Activated CD4-positive, alpha-beta T cell treated with anti-CD3 and anti-CD28 coated beads, Interleukin-2, Interleukin-4, amounts not matched to agents 100 ng/mL and 50 ng/mL, durations not matched to agents 16 hours and 8 hours (primary cell): Measurements from ENCODE around the gene ABCA3.
A peak's percentile ranks its signal among the peaks of the same experiment; 100 is the strongest.

Experiments used
- DNase-seq: peaks from one replicate; pipeline ENCODE4 v3.0.0-alpha.2; 2020; ENCODE audit warnings: low spot score

The ABCA3 gene

GRCh38 chr16:2308089-2308962 lies 32.2 kb downstream of the ABCA3 start:
- DNase-seq: no peak

GRCh38 chr16:2299915-2300192 lies 40.7 kb downstream of the ABCA3 start:
- no peak for DNase-seq

DNA sequence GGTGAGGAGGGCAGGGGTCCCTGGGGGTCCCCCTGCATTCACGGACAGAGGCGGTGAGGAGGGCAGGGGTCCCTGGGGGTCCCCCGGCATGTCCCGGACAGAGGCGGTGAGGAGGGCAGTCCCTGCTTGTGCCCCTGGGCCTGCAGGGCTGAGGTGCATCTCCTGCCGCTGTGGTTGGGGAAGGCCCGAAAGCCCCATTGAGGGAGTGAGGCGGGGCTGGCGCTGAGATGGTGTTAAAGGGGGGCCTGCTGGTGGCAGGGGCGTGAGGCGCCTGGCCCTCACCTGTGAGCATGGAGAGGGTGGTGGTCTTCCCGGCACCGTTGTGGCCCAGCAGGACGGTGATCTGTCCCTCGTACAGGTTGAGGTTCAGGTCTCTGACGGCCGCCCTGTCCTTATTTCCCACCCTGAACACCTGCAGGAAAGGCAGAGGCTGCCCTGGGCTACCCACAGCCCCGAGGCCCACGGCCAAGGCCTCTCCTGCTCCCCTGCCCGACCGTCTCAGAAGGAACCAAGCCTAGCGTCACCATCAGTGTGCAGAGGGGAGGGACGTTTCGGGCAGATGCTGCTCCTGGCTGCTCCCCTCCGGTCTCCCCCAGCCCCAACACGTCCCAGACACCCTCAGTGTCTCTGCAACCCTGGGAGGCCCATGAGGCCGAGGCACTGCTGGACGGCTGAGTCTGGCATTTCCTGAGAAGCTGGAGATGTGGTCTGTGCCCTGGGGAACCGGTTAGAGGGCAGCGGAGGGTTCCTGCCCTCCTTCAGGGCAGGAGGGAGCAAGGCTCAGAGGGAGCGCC lies 41.2 kb downstream of the ABCA3 start:
- DNase-seq: no peak

- DNase-seq: no peak
Measured at GRCh38 chr16:2298621-2299020, 41.9 kb downstream of the ABCA3 start.

- no peak for DNase-seq
Measured at GRCh38 chr16:2297506-2297860, 43.0 kb downstream of the ABCA3 start.

GRCh38 chr16:2296661-2297505 lies 43.6 kb downstream of the ABCA3 start:
- peak; percentile 15 for DNase-seq

GRCh38 chr16:2295056-2295798 lies 45.3 kb downstream of the ABCA3 start:
- DNase-seq: no peak

GRCh38 chr16:2292221-2292620 lies 48.3 kb downstream of the ABCA3 start:
- no peak for DNase-seq

- DNase-seq: no peak
Measured at GRCh38 chr16:2289282-2289681, 51.2 kb downstream of the ABCA3 start.

DNA sequence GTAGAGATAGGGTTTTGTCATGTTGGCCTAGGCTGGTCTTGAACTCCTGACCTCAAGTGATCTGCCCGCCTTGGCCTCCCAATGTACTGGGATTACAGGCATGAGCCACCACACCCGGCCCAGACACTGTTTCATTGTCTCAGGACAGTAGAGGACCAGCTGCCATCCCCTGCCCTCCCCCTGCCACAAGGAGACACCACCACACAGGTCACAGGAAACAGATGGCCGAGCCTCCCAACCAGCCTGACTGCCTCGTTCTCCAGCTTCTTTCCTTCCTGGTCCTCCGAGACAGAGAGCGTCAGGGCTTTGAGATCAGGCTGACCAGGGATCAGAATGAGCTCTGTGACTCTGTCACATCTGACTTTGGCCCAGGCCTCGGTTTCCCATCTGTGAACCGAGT lies 51.8 kb downstream of the ABCA3 start:
- DNase-seq: no peak

DNA sequence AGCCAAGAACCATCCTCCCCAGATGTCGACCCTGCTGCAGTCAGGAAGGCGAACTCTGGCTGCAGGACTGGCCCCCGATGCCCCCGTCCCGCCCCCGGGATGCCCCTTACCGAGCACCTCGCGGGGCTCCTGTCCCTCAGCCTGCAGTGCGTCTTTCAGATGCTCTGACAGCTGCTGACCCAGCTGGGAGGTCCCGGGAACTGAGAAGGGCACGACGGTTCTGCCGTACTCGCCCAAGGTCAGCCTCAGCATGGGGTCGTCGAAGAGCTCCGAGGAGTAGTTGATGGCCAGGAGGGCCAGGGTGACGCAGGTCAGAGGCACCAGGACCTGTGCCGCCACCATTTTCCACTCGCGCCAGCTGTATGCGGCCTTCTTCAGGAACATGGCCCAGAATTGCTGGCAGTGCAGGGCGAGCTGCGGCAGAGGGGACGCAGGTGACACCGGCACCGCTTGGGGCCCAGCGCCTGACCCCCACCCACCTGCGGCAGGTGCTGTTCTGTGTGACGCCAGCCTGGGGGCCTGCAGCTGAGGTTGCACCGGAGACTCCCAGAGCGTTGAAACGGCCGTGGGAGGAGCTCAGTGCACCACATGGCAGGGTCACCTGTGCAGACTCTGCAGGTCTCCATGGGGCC lies 52.5 kb downstream of the ABCA3 start:
- no peak for DNase-seq

DNA sequence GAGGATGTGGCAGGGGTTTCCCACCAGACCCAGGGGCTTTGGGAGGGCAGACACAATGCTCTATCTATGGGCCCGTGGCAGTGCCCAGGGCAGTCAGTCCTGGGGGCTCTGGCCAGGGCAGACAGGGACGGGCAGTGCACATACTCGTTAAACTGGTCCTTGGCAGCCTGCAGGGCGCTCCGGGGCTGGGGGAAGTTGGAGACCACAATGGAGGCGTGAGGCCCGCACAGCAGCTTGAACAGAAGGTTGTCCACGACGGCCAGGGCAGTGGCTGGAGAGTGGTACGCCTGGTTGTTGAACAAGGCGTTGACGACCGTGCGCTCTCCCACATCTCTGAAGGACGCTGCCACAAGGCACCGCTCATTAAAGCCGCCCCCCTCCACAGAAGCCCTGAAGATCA lies 54.0 kb downstream of the ABCA3 start:
- no peak for DNase-seq

GRCh38 chr16:2285731-2286191 lies 54.8 kb downstream of the ABCA3 start:
- DNase-seq: no peak

DNA sequence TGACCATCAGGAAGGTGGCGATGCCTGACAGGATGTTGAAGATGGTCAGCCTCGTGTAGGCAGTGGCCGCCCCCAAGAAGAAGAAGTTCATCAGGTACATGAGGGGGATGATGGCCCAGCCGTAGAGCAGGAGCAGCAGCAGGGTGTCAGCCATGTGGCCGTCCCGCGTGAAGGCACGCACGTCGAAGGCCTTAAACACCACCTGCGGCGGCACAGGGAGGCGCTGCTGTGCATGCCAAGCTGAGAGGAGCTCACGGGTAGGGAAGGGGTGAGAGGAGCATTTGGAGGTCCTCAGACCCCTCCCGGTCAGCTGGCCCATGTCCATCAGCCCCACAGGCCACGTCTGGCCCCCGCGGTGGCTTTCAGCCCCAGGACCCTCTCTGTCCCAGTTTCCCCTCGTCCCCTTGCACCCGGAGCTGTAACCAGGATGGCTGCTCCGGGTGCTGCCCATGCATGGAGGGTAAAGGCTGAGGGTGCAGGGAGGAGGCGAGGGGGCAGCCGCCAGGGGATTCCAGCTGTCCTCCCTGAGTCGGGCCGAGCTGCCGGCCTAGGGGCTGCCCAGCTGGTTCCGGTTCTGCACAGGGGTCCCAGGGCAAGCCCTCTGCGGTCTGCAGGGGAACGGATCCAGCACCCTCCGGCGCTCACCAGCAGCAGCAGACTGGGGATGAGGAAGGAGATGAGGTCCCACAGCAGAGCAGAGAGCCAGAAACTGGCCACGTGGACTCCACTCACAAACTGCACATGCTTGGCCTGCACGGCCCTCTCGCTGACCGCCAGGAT lies 55.5 kb downstream of the ABCA3 start:
- no peak for DNase-seq

- DNase-seq: no peak
Measured at GRCh38 chr16:2284001-2284770, 56.3 kb downstream of the ABCA3 start.

DNA sequence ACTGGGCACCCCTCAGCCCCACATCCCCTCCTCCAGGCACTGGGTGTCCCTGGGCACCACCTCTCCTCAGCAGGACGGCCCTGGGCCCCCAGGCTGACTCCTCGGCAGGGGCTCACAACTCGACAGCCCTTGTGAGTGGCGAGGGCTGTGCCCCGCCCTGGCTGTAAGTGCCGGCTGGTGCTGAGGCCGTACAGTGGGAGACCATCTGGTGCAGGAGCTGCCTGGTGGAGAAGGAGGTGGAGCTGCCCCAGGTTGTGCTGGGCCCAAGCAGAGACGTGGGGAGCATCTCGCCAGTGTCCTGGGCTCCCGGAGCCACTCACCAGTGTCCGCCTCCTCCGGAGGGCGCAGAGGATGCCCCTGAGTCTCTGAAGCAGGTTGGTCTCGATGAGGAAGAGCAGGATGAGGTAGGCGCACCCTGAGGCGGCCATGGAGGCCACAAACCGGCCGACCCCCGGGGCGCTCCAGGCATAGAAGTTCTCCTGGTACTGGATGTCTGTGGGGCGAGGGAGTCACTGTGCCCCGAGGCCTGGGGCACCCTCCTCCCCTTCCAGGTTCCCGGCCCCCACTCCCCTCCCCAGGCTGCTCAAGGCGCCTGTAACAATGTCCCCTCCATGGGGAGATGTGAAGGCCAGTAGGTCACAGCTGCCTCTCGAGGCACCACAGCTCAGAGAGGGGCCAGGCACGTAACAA lies 57.5 kb downstream of the ABCA3 start:
- DNase-seq: no peak

DNA sequence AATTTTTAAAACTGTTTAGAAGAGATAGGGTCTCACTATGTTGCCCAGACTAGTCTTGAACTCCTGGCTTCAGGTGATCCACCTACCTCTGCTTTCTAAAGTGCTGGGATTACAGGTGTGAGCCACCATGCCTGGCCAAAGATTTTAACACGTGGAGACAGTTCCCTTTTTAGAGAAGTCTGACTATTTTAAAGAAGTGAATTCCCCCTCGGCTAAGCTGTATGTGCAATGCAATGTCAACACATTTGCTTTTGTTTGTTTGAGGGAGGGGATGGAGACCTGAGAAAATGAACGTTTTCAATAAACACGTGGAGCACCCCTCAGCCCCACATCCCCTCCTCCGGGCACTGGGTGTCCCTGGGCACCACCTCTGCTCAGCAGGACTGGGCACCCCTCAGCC lies 58.3 kb downstream of the ABCA3 start:
- DNase-seq: no peak

DNA sequence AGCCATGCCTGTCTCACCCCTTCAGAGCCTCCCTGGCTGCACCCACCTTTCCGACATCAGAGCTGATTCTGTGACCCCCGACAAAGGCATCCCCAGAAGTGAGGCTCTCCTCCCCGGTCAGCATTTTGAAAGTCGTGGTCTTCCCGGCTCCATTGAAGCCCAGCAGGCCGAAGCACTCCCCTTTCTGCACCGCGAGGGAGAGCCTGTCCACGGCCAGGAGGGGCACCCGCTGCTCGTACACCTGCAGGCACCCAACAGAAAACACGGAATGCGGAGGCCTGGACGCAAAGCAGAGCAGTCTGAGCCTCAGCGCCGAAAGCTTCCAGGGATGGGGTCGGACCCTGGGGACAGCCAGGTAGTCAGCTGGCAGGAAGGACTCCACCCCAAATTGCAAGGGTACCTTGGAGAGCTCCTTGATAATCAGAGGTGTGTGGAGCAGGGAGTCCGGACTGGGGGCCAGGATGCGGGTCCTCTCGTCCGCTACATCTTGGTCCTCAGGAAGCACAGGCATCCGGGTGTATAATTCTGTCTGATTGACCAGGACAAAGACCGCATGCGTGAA lies 59.5 kb downstream of the ABCA3 start:
- no peak for DNase-seq

- DNase-seq: no peak
Measured at GRCh38 chr16:2280461-2280860, 60.1 kb downstream of the ABCA3 start.
